ENCODE results near the gene PSTPIP2.
A peak's percentile ranks its signal among the peaks of the same experiment; 100 is the strongest.

DNA sequence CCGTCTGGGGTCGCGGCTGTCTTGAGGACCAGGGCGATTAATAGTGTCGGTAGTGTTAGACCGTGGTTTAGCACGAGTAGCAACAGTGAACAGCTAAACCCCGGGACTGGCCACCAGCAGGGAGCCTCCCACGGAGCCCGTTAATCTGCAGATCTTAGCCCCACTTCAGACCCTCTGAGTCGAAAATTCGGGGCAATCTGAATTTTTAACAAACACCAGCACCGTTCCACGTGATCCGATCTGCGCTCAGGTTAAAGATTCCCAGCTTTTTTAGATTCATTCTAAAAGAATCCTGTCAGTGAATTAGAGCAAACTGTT lies 26.5 kb upstream of the PSTPIP2 start:
- TF ChIP-seq GATA3 (IDR thresholded peaks at IDR 0.05; ENCODE audit: low read depth, low read length) (no peak), GATA2 (IDR thresholded peaks at IDR 0.05; ENCODE audit: low read depth, low read length) (peak; percentile 67)
